Stimulated activated naive CD8-positive, alpha-beta T cell treated with anti-CD3 and anti-CD28 coated beads, Interleukin-15, Interleukin-2, amounts not matched to agents 100 U/mL and 50 U/mL, for 24 hours (primary cell): ENCODE data around the gene SLC17A7.
A peak's percentile ranks its signal among the peaks of the same experiment; 100 is the strongest.

Experiments used
- ATAC-seq: fragments of 150-1000 bp; cut with Tn5 transposase; one replicate; pipeline ENCODE4 v1.10.0; 2021
- DNase-seq: peaks from one replicate; pipeline ENCODE4 v3.0.0; 2021

SLC17A7 gene

GRCh38 chr19:49408816-49409440, 32.4 kb downstream of the SLC17A7 start:
- ATAC-seq (peak; percentile 30), DNase-seq (no peak)

- DNase-seq (no peak), ATAC-seq (no peak)
Observed at GRCh38 chr19:49407482-49408015, 33.8 kb downstream of the SLC17A7 start.

- DNase-seq (no peak), ATAC-seq (no peak)
Observed at GRCh38 chr19:49407079-49407478, 34.2 kb downstream of the SLC17A7 start.

- DNase-seq (no peak), ATAC-seq (peak; percentile 44)
Observed at GRCh38 chr19:49403404-49404187, 37.7 kb downstream of the SLC17A7 start.

- no peak for ATAC-seq
- DNase-seq: no peak
Observed at GRCh38 chr19:49400029-49400428, 41.3 kb downstream of the SLC17A7 start.

GRCh38 chr19:49398931-49399330, 42.4 kb downstream of the SLC17A7 start:
- DNase-seq: no peak
- ATAC-seq: no peak

- DNase-seq (no peak), ATAC-seq (no peak)
Observed at GRCh38 chr19:49398001-49398615, 43.2 kb downstream of the SLC17A7 start.

- no peak for DNase-seq
- no peak for ATAC-seq
Observed at GRCh38 chr19:49396738-49397505, 44.4 kb downstream of the SLC17A7 start.

- DNase-seq (no peak), ATAC-seq (no peak)
Observed at GRCh38 chr19:49395581-49396407, 45.5 kb downstream of the SLC17A7 start.

- ATAC-seq (no peak), DNase-seq (no peak)
Observed at GRCh38 chr19:49393881-49394280, 47.4 kb downstream of the SLC17A7 start.

- DNase-seq (peak; percentile 82), ATAC-seq (peak; percentile 89)
Observed at GRCh38 chr19:49391581-49392399, 49.5 kb downstream of the SLC17A7 start.

- ATAC-seq (no peak), DNase-seq (no peak)
Observed at GRCh38 chr19:49390929-49391359, 50.4 kb downstream of the SLC17A7 start.

- DNase-seq (no peak), ATAC-seq (no peak)
Observed at GRCh38 chr19:49390131-49390928, 51.0 kb downstream of the SLC17A7 start.

- no peak for ATAC-seq
- no peak for DNase-seq
Observed at GRCh38 chr19:49389406-49389805, 51.9 kb downstream of the SLC17A7 start.

GRCh38 chr19:49387936-49388372, 53.4 kb downstream of the SLC17A7 start, which contains the start of gene KASH5:
Gene KASH5, plus strand, starts transcription at chr19:49388249. Its CDS starts 2,635 bp downstream, at chr19:49390884.
- DNase-seq (peak; percentile 77), ATAC-seq (no peak)

- ATAC-seq (no peak), DNase-seq (no peak)
Observed at GRCh38 chr19:49383599-49383998, 57.7 kb downstream of the SLC17A7 start.

- no peak for ATAC-seq
Observed at GRCh38 chr19:49382639-49383038, 58.7 kb downstream of the SLC17A7 start.

GRCh38 chr19:49380391-49380790, 60.9 kb downstream of the SLC17A7 start:
- no peak for DNase-seq
- no peak for ATAC-seq

More at GRCh38 chr19:49382639-49383038, 58.7 kb downstream of the SLC17A7 start:
- no peak for DNase-seq
